ENCODE measurements around the gene VSIG10.

DNA sequence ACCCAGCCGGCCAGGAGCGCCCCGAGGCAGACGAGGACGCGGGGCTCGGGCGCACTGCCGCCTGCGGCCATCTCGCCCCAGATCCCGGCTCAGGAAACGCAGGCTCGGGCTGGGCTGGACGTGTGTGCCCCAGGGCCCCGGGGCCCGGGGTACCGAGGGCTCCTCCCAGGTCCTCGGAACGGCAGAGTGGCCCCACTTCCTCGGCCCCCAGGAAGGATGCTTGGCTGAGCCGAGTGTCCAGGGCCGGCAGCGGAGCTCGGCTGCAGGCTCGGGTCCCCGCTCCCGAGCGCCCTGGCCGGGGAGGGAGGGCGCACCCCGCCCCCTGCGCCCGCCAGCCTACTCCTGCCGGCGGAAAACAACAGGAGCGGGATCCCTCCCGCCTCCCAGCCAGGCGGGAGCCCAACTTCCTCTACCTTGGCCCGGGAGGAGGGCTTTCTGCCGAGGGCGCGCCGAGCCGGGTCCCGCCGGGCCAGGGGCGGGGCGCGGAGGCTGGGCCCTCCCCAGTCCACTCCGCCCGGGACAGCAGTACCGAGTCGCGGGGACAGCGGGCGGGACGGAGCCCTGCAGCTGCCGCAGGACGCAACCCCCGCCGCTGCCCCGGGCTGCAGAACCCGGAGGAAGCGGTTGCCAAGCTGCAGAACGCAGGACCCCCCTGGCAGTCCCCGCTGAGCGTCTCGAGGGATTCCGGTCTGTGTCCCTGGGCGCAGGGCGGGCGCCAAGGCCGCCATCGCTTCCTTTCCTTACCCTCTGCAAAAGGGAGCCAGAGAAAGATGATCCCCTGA, at the start of gene VSIG10:
- TF ChIP-seq, protein P1, sequence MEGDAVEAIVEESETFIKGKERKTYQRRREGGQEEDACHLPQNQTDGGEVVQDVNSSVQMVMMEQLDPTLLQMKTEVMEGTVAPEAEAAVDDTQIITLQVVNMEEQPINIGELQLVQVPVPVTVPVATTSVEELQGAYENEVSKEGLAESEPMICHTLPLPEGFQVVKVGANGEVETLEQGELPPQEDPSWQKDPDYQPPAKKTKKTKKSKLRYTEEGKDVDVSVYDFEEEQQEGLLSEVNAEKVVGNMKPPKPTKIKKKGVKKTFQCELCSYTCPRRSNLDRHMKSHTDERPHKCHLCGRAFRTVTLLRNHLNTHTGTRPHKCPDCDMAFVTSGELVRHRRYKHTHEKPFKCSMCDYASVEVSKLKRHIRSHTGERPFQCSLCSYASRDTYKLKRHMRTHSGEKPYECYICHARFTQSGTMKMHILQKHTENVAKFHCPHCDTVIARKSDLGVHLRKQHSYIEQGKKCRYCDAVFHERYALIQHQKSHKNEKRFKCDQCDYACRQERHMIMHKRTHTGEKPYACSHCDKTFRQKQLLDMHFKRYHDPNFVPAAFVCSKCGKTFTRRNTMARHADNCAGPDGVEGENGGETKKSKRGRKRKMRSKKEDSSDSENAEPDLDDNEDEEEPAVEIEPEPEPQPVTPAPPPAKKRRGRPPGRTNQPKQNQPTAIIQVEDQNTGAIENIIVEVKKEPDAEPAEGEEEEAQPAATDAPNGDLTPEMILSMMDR (IDR thresholded peaks at IDR 0.05): peak in 2 of 7 experiments; percentile 16 to 17
- TF ChIP-seq POLR2A (IDR thresholded peaks at IDR 0.05): peak; percentile 78 to 82 (median 78)
